ENCODE measurements around the gene ITGB2.

DNA sequence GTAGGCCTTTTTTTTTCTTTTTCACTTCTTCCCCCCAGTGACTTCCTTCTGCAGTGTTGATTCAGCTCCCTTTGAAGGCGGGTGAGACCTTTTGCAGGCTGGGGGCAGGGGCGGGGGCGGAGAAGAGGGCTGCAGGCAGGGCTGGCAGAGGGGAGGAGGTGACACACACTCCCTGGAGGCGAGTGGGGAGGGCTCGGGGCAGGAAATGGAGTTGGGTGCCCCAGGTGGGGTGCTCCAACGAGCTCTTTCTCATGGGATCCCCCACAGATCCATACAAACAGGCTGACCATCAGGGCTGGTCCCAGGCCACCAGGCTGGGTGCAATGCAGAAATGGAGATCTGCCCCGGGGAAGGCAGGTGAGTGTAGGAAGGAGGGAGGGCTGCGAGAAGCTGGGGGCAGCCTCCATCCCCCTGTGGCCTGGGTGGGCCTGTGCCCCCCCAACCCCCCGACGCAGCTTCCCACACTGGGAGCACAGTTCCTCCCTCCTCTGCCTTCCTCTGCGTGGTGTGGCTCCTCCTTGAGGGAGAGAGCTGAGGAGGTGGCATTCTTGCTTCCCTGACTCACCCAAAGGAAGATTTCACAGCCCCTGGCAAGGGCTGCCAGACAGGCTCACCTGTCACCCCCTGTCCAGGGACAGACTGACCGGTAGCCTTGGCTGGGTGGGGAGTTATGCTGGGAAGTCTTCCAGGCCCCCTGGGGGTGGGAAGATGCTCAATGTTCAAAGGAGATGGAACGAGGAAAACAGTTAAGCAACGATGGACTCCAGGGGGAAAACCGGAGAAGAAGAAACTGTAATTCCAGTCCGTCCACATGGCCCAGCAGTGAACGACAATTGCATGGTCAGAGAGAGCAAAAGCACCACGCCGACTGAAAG lies 7.1 kb upstream of the ITGB2 start:
- TF ChIP-seq EP300 (IDR thresholded peaks at IDR 0.05), result no peak
- no peak for TF ChIP-seq CTCF (IDR thresholded peaks at IDR 0.05)
- TF ChIP-seq POLR2A (IDR thresholded peaks at IDR 0.05; ENCODE audit: low read depth), result no peak
